Ishikawa (cell line): ENCODE measurements around the gene TSPAN14.

Experiments used
- CEBPB ChIP-seq: IDR thresholded peaks from 2 replicates; pipeline ENCODE4 v1.6.1; 2012
- CREB1 ChIP-seq: IDR thresholded peaks from 2 replicates; pipeline ENCODE4 v1.6.1; 2012; ENCODE audit warnings: low read depth
- EGR1 ChIP-seq: IDR thresholded peaks from 2 replicates; pipeline ENCODE4 v1.6.1; 2012
- EP300 ChIP-seq: IDR thresholded peaks from 2 replicates; pipeline ENCODE4 v1.6.1; 2012; ENCODE audit warnings: borderline replicate concordance
- FOXM1 ChIP-seq: IDR thresholded peaks from 2 replicates; pipeline ENCODE4 v1.6.1; 2012; ENCODE audit warnings: low read depth, borderline replicate concordance
- NFIC ChIP-seq: IDR thresholded peaks from 2 replicates; pipeline ENCODE4 v1.6.1; 2012
- RAD21 ChIP-seq: IDR thresholded peaks from 2 replicates; pipeline ENCODE4 v1.6.1; 2012; ENCODE audit warnings: low read depth
- TAF1 ChIP-seq: IDR thresholded peaks from 2 replicates; pipeline ENCODE4 v1.6.1; 2012; ENCODE audit warnings: low read depth, mild to moderate bottlenecking
- TCF12 ChIP-seq: IDR thresholded peaks from 2 replicates; pipeline ENCODE4 v1.6.1; 2012; ENCODE audit warnings: low read depth
- TEAD4 ChIP-seq: IDR thresholded peaks from 2 replicates; pipeline ENCODE4 v1.6.1; 2012
- YY1 ChIP-seq: IDR thresholded peaks from 2 replicates; pipeline ENCODE4 v1.6.1; 2012; ENCODE audit warnings: low read depth
- ZBTB7A ChIP-seq: IDR thresholded peaks from 2 replicates; pipeline ENCODE4 v1.6.1; 2012; ENCODE audit warnings: low read depth
- TF ChIP-seq, protein P1 (sequence below): IDR thresholded peaks from 2 replicates; pipeline ENCODE4 v1.6.1; 2012
- TF ChIP-seq, protein P2 (sequence below): IDR thresholded peaks from 2 replicates; pipeline ENCODE4 v1.6.1; 2012
- TF ChIP-seq, protein P3 (sequence below): IDR thresholded peaks from 2 replicates; pipeline ENCODE4 v1.6.1; 2012; ENCODE audit warnings: low read depth, mild to moderate bottlenecking

Gene TSPAN14

DNA sequence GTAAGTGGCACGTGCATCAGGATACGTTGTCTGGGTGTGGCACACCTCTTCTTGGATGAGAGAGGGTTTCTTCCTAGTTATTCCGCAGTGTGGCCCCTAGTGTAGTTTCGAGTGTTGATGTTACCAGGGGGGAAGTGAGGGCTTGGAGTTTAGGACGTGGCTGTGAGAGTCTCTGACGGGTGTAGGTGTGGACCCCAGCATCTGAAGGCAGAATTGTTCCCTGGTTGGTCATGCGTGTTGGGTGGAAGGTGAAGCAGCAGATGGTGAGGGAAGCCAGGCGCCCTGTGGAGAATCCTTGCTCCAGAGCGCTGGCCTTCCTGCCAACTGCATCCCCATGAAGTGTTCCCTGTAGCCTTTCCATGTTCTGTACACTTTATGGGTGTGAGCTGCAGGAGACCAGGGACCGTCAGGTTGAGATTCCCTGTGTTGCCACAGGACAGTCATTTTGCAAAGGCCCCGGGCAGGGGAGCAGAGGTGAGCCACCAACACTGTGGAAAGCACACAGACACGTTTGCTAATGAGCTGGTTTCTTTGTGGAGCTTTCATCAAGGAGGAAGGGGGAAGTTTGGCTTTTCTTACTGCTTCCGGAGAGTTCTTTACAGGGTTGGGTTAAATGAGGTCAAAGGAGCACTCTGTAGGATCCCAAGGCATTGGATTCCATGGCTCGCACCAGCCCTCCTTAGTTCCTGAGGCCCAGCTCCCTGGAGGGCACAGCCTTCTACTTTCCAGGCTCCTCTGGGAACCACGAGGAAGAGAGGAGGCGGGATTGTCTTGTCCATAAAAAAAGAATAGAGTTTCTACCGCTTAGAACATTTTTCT lies 32.0 kb downstream of the TSPAN14 start:
- TF ChIP-seq CREB1 (no peak), EGR1 (no peak), TEAD4 (no peak), TAF1 (no peak), NFIC (no peak)
- TF ChIP-seq, protein P1, sequence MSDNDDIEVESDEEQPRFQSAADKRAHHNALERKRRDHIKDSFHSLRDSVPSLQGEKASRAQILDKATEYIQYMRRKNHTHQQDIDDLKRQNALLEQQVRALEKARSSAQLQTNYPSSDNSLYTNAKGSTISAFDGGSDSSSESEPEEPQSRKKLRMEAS = no peak

DNA sequence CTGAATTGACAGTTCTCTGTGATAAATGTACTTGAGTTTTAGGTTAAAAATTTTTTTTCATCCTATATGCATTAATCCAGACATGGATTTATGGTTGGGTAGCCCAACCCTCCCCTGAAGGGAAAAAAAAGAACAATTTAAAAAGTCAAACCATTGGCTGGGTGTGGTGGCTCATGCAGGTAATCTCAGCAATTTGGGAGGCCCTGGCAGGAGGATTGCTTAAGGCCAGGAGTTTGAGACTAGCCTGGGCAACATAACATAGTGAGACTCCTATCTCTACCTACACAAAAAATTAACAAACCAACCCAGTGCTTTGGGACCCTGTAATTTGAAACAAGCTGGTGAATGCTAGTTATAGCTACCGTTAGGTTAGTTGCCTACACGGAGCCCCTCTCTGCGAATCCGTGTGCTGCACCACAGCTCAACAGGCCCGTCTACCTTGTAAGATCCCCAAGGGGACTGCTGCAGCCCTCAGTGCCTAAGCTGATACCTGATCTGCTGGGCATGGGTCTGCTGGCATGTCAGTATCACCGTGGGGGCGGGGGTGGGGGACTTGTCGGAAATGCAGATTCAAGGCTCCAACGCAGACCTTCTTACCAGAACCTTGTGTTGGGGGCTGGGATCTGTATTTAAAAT lies 32.8 kb downstream of the TSPAN14 start:
- TF ChIP-seq, protein P1 = no peak
- no peak for TF ChIP-seq CREB1
- no peak for TF ChIP-seq ZBTB7A
- TF ChIP-seq, protein P2, sequence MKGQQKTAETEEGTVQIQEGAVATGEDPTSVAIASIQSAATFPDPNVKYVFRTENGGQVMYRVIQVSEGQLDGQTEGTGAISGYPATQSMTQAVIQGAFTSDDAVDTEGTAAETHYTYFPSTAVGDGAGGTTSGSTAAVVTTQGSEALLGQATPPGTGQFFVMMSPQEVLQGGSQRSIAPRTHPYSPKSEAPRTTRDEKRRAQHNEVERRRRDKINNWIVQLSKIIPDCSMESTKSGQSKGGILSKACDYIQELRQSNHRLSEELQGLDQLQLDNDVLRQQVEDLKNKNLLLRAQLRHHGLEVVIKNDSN = no peak
- no peak for TF ChIP-seq TEAD4
- TF ChIP-seq TAF1 = no peak

DNA sequence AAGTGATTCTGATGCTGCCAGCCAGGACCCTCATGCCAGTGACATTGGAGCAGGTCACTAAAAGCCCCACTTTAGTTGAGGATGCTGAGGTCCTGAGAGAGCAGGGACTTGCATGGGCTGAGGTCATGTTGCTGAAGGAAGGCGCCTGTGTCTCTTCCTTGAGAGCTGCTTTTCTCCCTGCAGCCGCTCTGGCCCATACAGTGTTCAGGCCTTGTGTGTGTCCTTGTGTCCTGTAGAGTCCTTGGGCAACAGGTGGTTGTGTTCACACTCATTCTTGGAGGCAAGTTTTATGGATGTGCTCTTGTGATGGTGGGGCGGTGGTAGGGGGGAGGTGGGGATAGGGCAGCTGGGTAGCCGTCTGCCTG lies 33.3 kb downstream of the TSPAN14 start:
- TF ChIP-seq YY1 (no peak), RAD21 (no peak), FOXM1 (no peak), NFIC (no peak), TCF12 (no peak), TAF1 (no peak), CREB1 (no peak), CEBPB (no peak), EGR1 (no peak), EP300 (no peak), TEAD4 (no peak)
- TF ChIP-seq, protein P2 = no peak
- TF ChIP-seq, protein P3, sequence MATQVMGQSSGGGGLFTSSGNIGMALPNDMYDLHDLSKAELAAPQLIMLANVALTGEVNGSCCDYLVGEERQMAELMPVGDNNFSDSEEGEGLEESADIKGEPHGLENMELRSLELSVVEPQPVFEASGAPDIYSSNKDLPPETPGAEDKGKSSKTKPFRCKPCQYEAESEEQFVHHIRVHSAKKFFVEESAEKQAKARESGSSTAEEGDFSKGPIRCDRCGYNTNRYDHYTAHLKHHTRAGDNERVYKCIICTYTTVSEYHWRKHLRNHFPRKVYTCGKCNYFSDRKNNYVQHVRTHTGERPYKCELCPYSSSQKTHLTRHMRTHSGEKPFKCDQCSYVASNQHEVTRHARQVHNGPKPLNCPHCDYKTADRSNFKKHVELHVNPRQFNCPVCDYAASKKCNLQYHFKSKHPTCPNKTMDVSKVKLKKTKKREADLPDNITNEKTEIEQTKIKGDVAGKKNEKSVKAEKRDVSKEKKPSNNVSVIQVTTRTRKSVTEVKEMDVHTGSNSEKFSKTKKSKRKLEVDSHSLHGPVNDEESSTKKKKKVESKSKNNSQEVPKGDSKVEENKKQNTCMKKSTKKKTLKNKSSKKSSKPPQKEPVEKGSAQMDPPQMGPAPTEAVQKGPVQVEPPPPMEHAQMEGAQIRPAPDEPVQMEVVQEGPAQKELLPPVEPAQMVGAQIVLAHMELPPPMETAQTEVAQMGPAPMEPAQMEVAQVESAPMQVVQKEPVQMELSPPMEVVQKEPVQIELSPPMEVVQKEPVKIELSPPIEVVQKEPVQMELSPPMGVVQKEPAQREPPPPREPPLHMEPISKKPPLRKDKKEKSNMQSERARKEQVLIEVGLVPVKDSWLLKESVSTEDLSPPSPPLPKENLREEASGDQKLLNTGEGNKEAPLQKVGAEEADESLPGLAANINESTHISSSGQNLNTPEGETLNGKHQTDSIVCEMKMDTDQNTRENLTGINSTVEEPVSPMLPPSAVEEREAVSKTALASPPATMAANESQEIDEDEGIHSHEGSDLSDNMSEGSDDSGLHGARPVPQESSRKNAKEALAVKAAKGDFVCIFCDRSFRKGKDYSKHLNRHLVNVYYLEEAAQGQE = no peak
- TF ChIP-seq, protein P1 = no peak

DNA sequence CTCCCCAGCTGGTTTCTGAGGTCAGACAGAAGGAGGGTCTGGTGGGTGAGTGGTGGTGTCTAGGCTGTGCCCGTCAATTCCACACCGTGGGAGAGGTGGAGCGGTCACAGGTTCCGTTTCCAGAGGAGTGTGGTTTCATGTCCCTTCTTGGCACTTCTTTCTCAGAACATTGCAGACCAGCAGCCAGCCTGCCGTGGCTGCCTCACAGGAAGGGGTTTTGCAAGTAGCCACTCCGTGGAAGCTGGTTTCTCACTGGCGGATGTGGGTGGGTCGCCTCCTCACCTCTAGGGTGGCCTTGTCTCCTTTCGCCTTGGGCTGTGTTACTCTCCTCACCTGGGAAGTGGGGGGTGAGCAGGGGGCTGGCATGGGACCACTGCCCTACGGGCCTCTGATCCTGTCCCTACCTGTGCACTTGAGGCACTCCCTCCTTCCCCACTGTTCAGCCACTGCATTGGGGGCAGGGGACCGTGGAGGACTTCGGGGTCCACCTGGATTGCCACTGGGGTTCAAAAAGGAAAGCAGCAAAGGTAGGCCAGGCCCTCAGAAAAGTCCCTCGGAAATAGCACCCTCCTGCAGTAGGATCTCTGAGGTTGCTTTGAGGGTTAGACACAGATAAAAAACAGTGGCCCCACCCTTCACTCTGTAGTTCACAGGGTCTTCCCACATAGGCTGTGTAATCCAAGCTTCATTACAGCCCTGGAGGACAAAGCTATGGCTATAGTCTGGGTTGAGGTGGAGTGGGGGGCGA lies 33.9 kb downstream of the TSPAN14 start:
- no peak for TF ChIP-seq YY1
- TF ChIP-seq CREB1 = no peak
- TF ChIP-seq, protein P2 = no peak
- TF ChIP-seq, protein P3 = no peak
- TF ChIP-seq ZBTB7A = no peak
- no peak for TF ChIP-seq NFIC
- TF ChIP-seq TCF12 = no peak
- TF ChIP-seq FOXM1 = no peak
- no peak for TF ChIP-seq TAF1
- no peak for TF ChIP-seq TEAD4
- no peak for TF ChIP-seq EP300
- no peak for TF ChIP-seq EGR1
- TF ChIP-seq RAD21 = no peak
- no peak for TF ChIP-seq CEBPB
- TF ChIP-seq, protein P1 = no peak
